Adrenal gland (tissue), 12 donors: Measurements from ENCODE around the gene CRELD1. TPM values are rescaled to one million over a fixed set of nuclear protein-coding genes. Genes with fewer than 3 reads are reported as not detected.
"Not testable (repeated sequence)": the region's sequence is repeated elsewhere in the genome, so short reads cannot be mapped to it uniquely, and the experiment has no call there.

Source experiments
- DNase-seq, 7 donors: peaks; one replicate each; pipeline ENCODE4 v3.0.0-alpha.2; 2019 to 2020
- H3K27ac ChIP-seq, 5 donors: fragments of 200-600 bp; sonication (generic) in 4 of 5; 1 replicate in 3 of 5; 2 replicates in 2 of 5; pipeline versions ENCODE4 v1.5.1 to v1.8.0; 2016 to 2020; ENCODE audit warnings: mild to moderate bottlenecking in 1 of 5
- H3K27me3 ChIP-seq: fragments of 200-600 bp; 2 replicates; pipeline ENCODE4 v1.8.0; 2021
- H3K36me3 ChIP-seq, 2 donors: fragments of 200-600 bp; replicated peaks in 1 of 2; 1 replicate in 1 of 2; 2 replicates in 1 of 2; pipeline versions ENCODE4 v1.5.1 to v1.8.0; 2018 to 2022
- H3K4me1 ChIP-seq, 2 donors: fragments of 200-600 bp; replicated peaks in 1 of 2; 1 replicate in 1 of 2; 2 replicates in 1 of 2; pipeline versions ENCODE4 v1.5.1 to v1.8.0; 2018 to 2021
- H3K4me3 ChIP-seq, 4 donors: fragments of 200-600 bp; sonication (generic) in 3 of 4; one replicate each; pipeline ENCODE4 v1.5.1; 2016 to 2018
- H3K9me3 ChIP-seq, 3 donors: fragments of 200-600 bp; sonication (generic) in 1 of 3; replicated peaks in 1 of 3; 1 replicate in 2 of 3; 2 replicates in 1 of 3; pipeline versions ENCODE4 v1.5.1 to v1.8.0; 2016 to 2021
- POLR2A ChIP-seq, 2 donors: fragments of 450-650 bp; IDR thresholded peaks; one replicate each; pipeline ENCODE4 v1.6.1; 2017; ENCODE audit warnings: antibody characterized with exemption in 2 of 2, mild to moderate bottlenecking in 2 of 2, moderate library complexity in 1 of 2
- WGBS, 4 donors: extraction: QIAGEN DNeasy Blood & Tissue Kit in 2 of 4; methylation state at CpG; one replicate each; pipeline versions ENCODE4 v1.1.5 to v1.1.7; 2013 to 2017; 5-methylcytosine and 5-hydroxymethylcytosine counted together
- intact Hi-C, 2 donors: fragments of 100-400 bp; cut with DNase I; formaldehyde crosslinking; loops; one replicate each; pipeline versions ENCODE4 v1.14.1 to v1.15.0; 2022 to 2023
- polyA plus RNA-seq, 3 donors: library from polyadenylated mRNA; stranded (reverse); fragments of 200-250 nt in 2 of 3; fragments of 350-450 nt in 1 of 3; fragmentation: Illumina TruSeq in 1 of 3; extraction: RNeasy Lipid Tissue Mini Kit (QIAGEN cat#74804) in 1 of 3; gene quantifications; one replicate each; pipeline ENCODE4 v1.2.3, GENCODE V29; 2013 to 2014
- total RNA-seq, 9 donors: library from RNA; depleted of rRNA in 4 of 9; stranded (reverse); fragments of >200 nt in 4 of 9; fragments of 120-200 nt in 1 of 9; fragmentation: NEBNext Ultra II Directional in 1 of 9; extraction: Animal tissue kit (Norgen Biotek cat#: 25700) in 1 of 9; gene quantifications; one replicate each; pipeline versions ENCODE4 v1.1.0 to v1.2.4, GENCODE V29; 2013 to 2023
- TF ChIP-seq, protein P1 (sequence below), 6 experiments: fragments of 450-650 bp in 4 of 6; fragments of 200-600 bp in 2 of 6; sonication (generic) in 1 of 6; IDR thresholded peaks; 1 replicate in 5 of 6; 2 replicates in 1 of 6; pipeline versions ENCODE4 v1.5.1 to v1.8.0; 2016 to 2021; ENCODE audit warnings: antibody characterized with exemption in 6 of 6, mild to moderate bottlenecking in 2 of 6, moderate library complexity in 1 of 6
- donor health status: healthy with polysubstance abuse.
- donor health status: Bipolar disorder and iron deficiency.
- donor health status: DM: yes; HTN: yes; CAD: no.
- donor health status: DM: no; HTN: no; CAD: no.
- donor health status: DM: no; HTN: no; CAD: no.
- donor health status: DM: yes; HTN: yes; CAD: no.

The CRELD1 gene
- total and polyA plus RNA-seq, 12 donors = 28.8 to 137 (median 47.8) TPM

DNA sequence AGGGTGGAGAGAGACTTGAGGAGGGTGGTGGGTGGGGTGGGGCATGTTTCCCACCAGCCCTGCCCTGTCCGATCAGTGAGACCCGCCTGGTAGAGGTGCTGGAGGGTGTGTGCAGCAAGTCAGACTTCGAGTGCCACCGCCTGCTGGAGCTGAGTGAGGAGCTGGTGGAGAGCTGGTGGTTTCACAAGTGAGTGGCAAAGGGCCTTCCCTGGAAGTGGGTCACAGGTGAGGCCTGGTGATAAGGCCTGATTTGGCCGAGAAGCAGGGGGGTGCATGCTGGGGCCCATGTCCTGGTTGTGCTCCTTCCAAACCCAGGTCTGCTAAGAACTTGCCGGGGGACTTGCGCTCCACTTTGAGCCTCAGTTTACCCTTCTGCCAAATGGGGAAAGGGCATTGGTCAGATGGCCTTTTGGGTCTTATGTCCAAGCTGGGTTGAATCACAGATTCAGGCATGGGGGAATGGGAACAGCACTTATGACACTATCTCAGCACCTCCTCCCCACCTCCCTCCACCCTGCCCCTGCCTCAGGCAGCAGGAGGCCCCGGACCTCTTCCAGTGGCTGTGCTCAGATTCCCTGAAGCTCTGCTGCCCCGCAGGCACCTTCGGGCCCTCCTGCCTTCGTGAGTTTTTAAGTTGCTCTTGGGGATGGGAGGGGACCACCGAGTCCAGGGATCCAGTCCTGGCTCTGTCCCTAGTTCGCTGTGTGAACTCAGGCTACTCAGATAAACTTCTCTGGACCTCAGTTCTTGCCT lies 4.0 kb downstream of the CRELD1 start:
- no peaks in the 10 kb centered on the region for H3K9me3 ChIP-seq
- no peak overlapping the region for H3K27ac ChIP-seq
- WGBS, 4 donors = 91 to 96% (median 91%) methylated on average over 6 to 13 of the region's 13 CpGs
- no peaks in the 10 kb centered on the region for H3K27me3 ChIP-seq
- intact Hi-C loops = no loop called here
- H3K4me3 ChIP-seq = no peak overlapping the region
- peaks cover 17 to 21% of the 10 kb centered on the region in 2 donors for H3K4me1 ChIP-seq
- DNase-seq = no peak
- TF ChIP-seq POLR2A (IDR thresholded peaks at IDR 0.05) = no peak
- TF ChIP-seq, protein P1, sequence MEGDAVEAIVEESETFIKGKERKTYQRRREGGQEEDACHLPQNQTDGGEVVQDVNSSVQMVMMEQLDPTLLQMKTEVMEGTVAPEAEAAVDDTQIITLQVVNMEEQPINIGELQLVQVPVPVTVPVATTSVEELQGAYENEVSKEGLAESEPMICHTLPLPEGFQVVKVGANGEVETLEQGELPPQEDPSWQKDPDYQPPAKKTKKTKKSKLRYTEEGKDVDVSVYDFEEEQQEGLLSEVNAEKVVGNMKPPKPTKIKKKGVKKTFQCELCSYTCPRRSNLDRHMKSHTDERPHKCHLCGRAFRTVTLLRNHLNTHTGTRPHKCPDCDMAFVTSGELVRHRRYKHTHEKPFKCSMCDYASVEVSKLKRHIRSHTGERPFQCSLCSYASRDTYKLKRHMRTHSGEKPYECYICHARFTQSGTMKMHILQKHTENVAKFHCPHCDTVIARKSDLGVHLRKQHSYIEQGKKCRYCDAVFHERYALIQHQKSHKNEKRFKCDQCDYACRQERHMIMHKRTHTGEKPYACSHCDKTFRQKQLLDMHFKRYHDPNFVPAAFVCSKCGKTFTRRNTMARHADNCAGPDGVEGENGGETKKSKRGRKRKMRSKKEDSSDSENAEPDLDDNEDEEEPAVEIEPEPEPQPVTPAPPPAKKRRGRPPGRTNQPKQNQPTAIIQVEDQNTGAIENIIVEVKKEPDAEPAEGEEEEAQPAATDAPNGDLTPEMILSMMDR (IDR thresholded peaks at IDR 0.05) = no peak
- H3K36me3 ChIP-seq = peaks cover 0 to 20% of the 10 kb centered on the region in 2 donors

GRCh38 chr3:9938966-9939365 lies 5.3 kb downstream of the CRELD1 start:
- no peaks in the 10 kb centered on the region for H3K27me3 ChIP-seq
- H3K9me3 ChIP-seq = no peaks in the 10 kb centered on the region
- H3K27ac ChIP-seq = no peak overlapping the region
- 94 to 98% (median 96%) methylated on average over 2 of the region's 2 CpGs for WGBS, 4 donors
- H3K36me3 ChIP-seq = peaks cover 0 to 20% of the 10 kb centered on the region in 2 donors
- intact Hi-C loops = no loop called here
- no peak for DNase-seq
- H3K4me3 ChIP-seq = no peak overlapping the region
- TF ChIP-seq, protein P1 (IDR thresholded peaks at IDR 0.05) = no peak
- no peak for TF ChIP-seq POLR2A (IDR thresholded peaks at IDR 0.05)
- H3K4me1 ChIP-seq = peaks cover 15 to 16% of the 10 kb centered on the region in 2 donors

- DNase-seq, H3K9me3 ChIP-seq, H3K27me3 ChIP-seq, H3K4me1 ChIP-seq, H3K27ac ChIP-seq, H3K4me3 ChIP-seq: not testable (repeated sequence)
- WGBS, 4 donors = 80 to 94% (median 93%) methylated on average over 4 to 26 of the region's 32 CpGs; no CpG with 5 or more reads in 1 of the 4 donors
- intact Hi-C loops = loop anchor here in 1 of 2 donors (10.0 kb wide), 1 partner anchor 215 kb away; no protein-coding TSS in a partner anchor
- H3K36me3 ChIP-seq = peaks cover 0 to 20% of the 10 kb centered on the region in 2 donors
Measured at GRCh38 chr3:9939906-9940305, 6.3 kb downstream of the CRELD1 start.

GRCh38 chr3:9940746-9941145 lies 7.1 kb downstream of the CRELD1 start:
- TF ChIP-seq, protein P1 (IDR thresholded peaks at IDR 0.05) = no peak
- TF ChIP-seq POLR2A (IDR thresholded peaks at IDR 0.05) = no peak
- Histone ChIP-seq H3K27me3 (no peaks in the 10 kb centered on the region), H3K36me3 (peaks cover 0 to 20% of the 10 kb centered on the region in 2 donors), H3K9me3 (no peaks in the 10 kb centered on the region), H3K4me1 (no peaks in the 10 kb centered on the region), H3K27ac (no peak overlapping the region), H3K4me3 (no peak overlapping the region)
- no peak for DNase-seq
- WGBS, 4 donors = 68 to 98% (median 88%) methylated on average over 6 to 10 of the region's 10 CpGs
- intact Hi-C loops = loop anchor here in 1 of 2 donors (10.0 kb wide), 1 partner anchor 216 kb away; no protein-coding TSS in a partner anchor
